Stimulated activated CD8-positive, alpha-beta memory T cell treated with anti-CD3 and anti-CD28 coated beads, Interleukin-12 subunit alpha, Interleukin-12 subunit beta, amount 100 ng/mL, for 4 hours (primary cell): ENCODE data around the gene STOM.

Source experiments
- DNase-seq: peaks from one replicate; pipeline ENCODE4 v3.0.0-alpha.2; 2020; ENCODE audit warnings: low read depth

The STOM gene

DNA sequence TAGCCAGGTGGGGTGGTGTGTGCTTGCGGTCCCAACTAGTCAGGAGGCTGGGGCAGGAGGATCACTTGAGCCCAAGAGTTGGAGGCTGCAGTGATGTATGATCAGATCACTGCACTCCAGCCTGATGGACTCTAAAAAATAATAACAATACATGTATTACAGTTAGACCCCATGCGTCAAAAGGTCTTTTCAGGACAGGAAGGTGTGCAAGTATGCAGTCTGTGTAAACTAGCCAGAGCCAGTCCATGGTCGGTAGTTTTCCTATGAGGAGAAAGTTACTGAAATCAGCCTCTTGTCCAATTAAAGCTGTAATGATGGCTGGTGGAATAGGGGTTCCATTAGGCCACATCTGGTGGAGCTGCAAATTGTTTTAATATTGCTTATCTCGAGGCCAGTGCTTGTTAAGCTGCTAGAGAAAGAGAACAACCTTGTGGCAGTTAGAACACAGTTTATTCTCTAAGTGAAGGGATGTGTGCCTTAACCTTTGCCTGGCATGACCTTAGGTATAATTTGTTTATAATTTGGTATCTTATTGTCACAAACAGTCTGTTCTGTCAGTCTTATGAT lies 1.5 kb upstream of the STOM start:
- no peak for DNase-seq

DNA sequence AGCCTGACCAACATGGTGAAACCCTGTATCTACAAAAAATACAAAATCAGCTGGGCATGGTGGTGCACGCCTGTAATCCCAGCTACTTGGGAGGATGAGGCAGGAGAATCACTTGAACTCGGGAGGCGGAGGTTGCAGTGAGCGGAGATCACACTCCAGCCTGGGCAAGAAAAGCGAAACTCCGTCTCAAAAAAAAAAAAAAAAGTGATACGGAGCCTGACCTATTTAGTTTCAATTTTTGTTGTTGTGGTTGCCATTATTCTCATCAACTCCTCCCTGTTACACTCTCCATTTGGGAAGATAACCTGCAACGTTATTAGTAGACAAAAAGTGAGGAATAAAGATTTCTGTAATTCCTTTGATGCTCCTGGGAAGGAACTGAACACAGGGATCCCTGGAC lies 1.3 kb downstream of the STOM start:
- no peak for DNase-seq

DNA sequence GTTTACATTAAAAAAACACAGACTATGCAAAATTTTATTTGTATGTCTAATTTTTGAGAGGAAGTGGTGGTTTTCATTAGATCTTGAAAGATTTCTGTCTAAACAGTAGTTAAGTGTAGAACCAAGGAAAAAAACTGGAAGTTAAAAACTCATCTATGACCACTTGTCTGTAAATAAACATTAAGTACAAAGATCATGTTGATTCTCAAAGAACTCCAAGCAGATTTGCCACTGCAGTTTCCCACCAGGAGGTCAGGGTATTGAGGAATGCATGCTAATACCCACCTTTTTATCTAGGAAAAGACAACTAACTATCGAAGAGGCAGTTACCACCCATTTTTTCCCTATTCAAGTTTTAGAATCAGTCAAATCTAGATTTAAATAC lies 1.9 kb downstream of the STOM start:
- DNase-seq = no peak

DNA sequence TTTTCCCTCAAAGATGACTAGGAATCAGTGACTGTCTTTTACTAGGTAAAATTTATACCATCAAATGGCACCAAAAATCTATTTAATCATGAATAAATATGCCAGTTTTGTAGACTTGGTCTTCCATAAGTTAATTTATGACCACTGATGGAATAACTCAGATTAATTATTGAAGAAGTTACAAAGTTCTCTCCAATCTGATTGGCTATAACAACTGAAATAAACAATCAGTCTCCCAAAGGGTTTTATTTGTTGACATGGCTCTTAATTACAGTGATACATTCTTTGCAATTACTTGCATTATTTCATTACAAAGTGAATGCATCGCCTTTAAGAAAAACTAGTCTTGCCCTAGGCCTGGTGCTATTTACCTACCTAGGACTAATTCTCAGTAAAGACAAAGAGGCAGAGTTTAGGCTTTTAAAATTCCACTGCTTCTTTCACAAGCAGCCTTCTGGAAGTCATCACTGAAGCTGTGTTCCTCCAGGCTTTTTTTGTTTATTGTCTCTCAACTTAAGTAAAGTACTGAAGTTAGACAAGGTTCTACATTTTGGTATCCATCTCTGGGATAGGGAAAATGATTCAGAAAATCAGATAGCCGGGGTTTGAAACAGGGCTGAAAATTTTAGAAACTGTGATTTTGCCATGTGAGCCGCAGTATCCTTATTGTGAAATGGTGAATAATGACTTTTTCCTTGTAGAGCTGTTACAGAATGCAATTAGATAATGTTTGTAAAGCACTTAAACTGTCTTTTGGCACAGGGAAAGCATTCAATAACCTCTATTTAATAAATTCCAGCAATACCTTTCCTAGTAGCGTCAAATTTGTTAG lies 2.5 kb downstream of the STOM start:
- no peak for DNase-seq

DNA sequence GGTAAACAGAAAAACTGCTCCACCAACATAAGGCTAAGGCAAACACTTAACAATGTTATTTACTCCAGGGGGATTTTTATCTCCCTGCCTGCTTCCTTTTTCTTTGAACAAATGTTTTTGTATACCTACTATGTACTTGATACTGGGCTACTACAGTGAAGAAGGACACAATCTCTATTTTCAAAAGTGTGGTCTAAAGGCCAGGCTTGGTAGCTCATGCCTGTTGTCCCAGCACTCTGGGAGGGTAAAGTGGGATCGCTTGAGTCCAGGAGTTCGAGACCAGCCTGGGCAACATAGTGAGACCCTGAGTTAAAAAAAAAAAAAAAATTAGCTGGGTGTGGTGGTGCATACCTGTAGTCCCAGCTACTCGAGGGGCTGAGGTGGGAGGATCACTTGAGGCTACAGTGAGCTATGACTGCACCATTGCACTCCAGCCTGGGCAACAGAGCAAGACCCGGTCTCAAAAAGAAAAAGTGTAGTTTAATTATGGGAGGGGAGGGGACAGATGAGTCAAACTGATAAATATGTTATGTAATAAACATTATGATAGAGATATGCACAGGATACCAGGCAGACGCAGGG lies 3.3 kb downstream of the STOM start:
- DNase-seq = no peak

DNA sequence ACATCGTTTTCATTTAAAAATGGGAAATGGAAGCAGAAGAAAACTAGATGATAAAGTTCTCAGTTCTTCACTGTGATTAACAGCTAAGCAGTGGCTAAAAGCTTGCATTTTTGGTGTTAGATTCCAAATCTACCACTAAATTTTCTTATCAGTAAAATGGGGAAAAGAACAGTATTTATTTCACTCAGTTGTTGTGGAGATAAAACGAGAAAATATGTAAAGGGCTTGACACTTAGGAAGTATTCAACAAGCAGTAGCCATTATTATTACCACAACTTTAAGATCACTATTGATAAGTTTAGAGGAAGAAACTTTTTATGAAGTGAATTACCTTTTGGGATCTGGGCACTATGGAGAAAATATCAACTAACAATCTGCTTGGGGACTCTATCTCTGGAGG lies 4.5 kb downstream of the STOM start:
- no peak for DNase-seq

DNA sequence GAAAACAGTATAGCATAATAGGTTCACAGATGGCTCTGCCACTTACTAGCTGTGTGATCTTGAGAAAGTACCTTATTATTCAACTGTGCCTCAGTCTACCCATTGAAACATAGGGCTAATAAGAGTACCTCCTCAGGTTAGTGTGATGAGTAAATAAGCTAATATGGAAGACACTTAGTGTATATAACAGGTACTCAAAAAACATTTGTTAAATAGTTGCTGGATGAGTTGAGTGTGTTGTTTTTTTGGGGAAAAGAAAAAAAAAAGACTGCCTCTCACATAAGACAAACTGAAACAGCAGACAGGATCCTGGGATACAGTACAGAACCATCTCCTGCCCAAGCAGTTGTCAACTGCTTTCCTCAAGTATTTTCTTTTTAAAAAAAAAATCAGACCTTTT lies 5.2 kb downstream of the STOM start:
- DNase-seq = no peak

DNA sequence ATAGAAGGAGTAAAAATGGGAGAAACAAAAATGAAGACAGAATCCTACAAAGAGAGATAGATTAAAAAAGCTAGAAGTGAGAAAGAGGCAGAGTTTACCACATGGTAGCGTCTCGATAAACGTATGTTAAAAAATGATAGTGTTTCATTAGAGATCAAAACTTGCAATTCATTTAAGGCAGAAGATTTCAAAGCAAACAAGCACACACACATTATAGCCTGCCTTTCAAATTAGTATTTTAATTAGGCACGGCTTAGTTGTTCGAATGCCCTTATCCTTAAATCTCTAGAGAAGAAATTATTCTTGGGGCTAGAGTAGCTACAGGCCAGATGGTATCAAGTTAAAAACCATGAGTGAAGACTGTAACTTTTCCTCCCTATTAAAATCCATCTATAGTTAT lies 6.0 kb downstream of the STOM start:
- no peak for DNase-seq

DNA sequence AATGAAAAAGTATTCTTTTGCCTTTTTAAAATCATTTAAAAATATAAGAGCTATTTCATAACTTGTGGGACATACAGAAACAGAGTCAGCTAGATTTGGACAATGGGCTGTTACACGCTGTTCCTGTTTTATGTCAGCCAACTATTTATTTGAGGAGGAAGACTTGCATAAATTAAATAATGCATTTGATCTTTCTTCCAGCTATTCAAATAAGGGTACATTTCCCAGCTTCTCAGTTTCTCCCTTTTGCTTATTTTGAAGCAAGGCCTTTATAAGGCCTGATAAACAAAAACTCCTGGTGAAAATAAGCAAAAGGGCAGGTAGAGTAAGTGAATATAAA lies 6.5 kb downstream of the STOM start:
- DNase-seq = no peak

DNA sequence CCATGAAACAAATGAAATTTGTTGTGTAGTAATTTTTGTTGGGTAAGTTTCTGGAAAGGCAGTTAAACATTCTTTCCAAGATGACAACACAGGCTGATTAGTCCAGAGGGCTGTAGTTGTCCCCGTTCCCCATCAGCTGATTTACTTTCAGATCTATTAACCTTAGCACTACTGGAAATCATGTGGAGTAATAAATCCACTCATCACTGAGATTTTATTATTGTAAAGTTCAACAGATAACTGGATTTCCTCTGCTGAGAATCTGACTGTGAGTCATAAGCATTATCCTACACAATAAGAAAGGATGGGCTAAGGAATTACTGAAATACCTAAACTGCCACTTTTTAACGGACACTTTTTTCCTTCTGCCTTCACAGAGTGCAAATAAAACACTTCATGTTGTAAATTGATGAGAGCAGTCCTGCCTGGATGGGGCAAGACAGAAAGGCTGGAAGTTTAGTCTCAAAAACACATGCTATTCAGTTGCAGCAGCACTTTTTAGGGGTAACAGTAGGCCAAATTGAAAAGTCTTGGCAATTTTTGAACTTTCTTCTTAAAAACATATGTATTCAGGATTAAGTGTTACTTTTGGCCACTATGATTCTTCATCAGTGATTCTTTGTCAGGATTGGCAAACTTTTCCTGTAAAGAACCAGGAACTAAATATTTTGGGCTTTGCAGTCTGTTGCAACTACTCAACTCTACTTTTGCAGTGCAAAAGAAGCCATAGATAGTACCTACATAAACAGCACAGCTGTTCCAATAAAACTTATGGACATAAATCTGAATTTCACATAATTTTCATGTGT lies 7.0 kb downstream of the STOM start:
- no peak for DNase-seq

DNA sequence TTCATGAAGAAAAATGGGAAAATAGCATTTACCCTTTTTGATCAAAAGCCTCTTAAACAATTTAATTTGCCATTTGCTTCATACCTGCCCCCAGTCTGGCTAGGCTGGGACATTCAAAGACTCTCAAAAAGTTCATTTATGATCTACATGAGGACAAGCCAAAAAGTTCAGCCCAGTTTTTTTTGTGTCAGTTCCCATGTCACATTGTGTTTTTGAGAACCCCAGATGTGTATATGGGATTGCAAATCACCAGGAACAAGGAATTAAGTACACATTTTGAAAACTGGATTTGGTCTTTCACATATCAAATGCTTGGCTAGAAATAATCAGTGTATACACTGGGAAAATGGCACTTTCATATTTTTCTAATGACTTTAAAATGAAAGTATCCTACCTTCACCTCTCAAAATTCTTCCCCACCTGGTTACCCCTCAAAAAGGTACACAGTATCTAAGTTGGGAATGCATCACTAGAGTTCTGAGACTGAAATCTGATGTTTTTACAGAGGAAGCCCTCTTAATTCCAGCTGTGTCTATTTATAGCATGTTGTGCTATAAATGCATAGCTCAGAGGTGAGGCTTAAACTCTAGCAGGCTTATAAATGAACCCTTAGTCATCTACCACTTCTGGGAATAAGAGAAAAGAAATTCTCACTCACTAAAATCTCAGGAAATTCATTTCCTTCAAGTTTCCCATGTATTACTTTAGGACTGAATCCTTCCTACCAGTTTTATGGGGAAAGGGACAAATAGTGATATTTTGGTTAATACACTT lies 9.3 kb downstream of the STOM start:
- DNase-seq = no peak

DNA sequence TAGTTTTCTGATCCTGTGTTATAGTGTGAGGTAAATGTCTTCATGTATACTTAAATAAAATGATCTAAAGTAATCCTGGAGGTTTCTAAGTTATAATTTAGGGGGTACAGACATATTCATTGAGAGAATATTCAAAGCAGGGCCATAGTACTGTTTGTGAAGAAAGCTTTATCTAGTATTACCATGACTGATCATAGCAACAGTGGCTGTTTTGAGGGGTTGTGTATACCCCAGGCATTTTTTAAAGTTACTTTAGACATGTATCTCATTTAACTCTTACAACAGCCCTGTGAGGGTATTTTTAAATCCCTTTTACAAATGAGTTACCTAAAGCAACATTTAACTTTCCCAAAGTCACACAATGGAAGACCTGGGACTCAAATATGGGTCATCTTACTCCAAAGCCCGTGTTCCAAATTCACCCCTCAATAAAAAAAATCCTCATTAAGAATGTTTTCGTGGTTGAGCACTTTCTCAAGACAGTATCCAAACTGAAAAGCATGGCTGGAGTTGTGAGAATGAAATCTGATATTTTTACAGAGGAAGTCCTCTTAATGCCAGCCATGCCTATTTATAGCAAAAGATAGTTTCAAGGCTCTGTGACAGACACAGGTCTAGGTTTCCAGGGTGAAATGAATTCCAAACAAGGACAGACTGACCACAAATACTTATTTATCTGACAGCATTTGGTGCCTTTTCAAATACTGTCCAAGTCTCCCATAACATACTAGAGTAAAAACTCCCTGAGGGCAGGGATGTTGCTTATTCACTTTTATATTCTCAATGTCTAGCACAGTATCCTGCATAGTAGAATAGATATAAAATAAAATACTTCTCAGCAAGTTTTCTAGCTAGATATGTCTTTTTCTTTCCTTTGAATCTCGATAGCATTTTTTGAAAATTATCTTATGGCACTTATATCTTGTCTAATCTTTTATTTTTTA lies 10.4 kb downstream of the STOM start:
- DNase-seq = no peak

DNA sequence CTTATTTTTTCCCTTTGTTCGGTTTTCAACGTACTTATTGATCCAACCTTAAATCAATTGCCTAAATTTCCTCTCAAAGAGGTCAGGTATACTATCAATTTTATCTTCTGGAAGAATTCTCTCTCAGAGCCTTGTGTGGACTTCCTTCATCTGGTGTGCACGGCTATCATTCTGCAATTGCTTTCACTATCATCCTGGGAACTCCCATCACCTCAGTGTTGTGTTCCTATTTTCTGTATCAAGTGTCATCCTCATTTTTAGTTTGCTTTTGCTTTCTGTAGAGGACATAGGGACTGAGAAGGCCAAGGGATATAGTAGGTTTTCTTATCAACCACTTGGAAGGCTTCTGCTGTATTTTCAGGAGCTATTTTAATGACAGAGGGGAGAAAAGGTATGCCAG lies 11.3 kb downstream of the STOM start:
- no peak for DNase-seq

DNA sequence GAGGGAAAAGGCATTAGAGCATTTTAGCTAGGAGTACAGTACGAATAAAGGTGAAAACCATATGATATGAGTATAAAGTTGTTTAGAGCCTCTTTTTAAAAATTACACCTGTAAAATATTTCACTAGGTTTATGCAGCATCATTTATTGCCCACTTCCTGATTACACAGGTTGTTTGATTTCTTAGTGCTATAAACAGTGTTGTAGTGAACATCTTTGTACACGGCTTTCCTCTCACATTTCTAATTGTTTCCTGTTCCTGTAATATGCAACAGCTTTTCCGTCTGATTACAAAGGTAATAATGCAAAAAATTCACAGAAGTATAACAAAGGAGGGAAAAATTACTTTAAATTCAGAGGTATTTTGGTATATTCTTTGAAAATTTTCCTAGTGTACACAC lies 13.0 kb downstream of the STOM start:
- no peak for DNase-seq

DNA sequence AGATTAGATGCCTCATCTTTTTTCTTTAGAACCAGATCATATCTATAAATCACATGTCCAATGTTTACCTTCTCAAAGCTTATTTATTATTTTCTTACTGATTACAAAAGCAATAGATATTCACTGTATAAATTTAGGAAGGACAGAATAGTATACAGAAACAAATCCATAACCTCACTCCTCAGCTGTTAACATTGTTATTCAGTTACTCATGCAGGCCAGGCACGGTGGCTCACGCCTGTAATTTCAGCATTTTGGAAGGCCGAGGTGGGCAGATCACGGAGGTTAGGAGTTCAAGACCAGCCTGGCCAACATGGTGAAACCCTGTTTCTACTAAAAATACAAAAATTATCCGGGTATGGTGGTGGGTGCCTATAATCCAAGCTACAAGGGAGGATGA lies 15.3 kb downstream of the STOM start:
- DNase-seq = no peak

DNA sequence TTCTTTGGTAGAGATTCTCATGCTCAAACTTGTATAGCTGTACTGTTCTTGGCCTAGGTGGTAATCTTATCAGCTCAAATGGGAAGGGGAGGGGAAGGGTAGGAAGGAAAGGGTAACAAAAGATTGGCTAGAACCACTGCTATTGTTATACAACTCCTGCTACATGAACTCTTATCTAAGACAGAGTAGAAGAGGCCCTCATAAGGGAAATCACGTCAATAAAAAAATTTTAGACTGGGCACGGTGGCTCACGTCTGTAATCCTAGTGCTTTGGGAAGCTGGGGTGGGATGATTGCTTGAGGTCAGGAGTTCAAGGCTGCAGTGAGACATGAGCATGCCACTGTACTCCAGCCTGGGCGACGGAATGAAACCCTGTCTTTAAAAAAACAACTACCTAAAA lies 15.9 kb downstream of the STOM start:
- DNase-seq = no peak

DNA sequence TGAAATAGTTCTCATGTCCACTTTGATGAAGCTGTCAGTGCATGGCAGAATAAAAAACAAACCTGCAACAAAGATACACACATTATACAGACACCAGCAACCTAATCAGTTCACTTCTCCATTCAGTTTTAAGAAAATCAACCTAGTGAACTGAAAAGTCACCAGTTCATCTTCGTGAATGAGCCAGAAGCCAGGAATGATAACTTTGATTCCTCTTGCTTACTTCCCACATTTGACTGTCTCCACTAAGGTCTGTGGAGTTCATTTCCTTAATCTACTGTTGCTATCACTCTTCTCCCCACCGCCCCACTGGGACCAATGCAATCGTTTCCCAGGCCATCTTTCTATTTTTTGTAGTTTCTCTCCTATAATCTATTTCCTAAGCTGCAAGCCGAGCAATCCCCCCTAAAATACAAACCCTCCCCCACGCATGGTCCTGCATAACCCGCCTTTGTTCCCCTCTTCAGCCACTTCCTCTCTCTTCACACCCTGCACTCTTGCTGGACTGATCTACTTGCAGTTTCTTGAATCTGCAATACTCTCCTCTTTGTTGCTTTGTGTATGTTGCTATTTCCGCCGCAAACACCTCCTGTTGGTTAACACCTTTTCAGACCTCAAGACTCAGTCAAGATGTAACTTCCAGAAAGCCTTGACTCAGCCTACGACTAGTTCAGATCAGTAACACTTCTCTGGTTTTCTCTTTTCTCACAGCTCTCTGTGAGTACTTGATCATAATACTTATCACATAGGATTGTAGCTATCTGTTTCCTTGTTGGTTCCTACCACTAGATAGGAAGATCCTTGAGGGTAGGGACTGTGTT lies 16.6 kb downstream of the STOM start:
- peak; percentile 49 for DNase-seq

DNA sequence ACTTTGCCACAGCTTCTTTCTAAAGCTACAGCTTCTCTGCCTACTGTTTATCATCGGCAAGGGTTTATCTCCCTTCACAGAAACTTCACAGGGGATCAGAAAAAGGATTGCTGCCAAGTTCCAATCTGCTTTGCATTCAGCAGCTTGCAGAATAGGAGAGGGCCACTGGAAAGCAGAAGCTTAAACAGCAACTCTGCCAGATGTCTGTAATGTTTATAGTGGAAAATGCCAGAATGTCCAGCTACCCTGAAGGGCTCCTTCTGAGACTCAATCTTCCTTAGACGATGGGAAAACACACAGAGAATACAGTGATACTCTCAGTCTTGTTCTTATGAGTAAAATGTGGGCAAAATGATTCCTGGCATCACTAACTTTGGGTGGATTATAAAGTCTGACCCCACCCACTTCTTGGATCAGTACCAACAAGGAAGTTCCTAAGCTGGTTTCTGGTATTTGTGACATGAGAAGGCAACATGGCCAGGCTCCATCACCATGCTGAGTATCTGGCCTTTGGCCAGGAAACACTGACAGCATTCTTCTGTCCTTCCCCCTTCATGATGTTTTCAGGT lies 19.0 kb downstream of the STOM start:
- DNase-seq = no peak

DNA sequence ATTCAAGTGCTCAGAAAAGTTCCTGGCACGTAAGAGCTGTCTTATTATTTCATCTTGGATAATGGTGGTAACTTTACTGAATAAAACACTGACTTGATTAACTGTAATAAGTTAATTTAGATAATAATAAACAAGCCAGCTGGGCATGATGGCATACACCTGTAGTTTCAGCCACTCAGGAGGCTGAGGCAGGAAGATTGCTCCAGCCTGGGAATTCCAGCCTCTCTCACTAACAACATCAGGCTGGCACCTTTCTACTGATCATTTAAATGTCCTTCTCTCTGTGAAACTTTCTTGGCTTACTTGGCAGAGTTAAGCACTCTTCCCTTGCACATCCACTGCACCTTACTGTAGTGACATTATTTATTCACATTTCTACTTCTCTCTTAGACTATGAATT lies 20.0 kb downstream of the STOM start:
- DNase-seq = no peak

DNA sequence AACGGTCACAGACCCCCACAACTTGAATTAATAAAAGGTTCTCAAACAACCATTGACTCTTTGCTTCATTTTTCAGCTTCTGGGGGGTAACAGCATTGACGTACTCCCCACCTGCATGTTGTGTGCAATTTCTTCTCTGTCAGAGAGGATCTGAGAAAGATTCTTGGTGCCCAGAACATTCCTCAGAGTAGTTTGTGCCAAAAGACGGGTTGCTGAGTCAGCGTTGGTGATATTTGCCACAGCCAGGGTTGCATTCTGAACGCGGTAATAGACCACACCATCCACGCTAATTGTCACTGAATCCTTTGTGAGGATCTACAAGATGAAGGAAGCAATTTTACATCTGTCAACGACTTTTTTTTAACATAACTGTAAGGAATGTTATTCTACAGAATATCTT lies 21.0 kb downstream of the STOM start:
- DNase-seq = no peak
